B cell (primary cell): ENCODE data around the gene SWAP70. TPM values are rescaled to one million over a fixed set of nuclear protein-coding genes. Genes with fewer than 3 reads are reported as not detected.
A peak's percentile ranks its signal among the peaks of the same experiment; 100 is the strongest.

ENCODE experiments used
- ATAC-seq: fragments of 200-7000 bp; cut with Tn5 transposase; one replicate; pipeline ENCODE4 v1.10.0; 2021; ENCODE audit warnings: low read depth, mild to moderate bottlenecking, moderate number of reproducible peaks, moderate library complexity
- CTCF ChIA-PET: fragments of 350-600 bp; sonication (Branson Sonifier 250); formaldehyde crosslinking; loops from one replicate; lab custom pipeline; 2021; ENCODE audit warnings: antibody characterized with exemption, inconsistent platforms; lab: Charles Lee
- POLR2A ChIA-PET: fragments of 350-600 bp; sonication (Branson Sonifier 250); formaldehyde crosslinking; loops from one replicate; lab custom pipeline; 2021; ENCODE audit warnings: antibody characterized with exemption; lab: Charles Lee
- DNase-seq: peaks from one replicate; pipeline ENCODE4 v3.0.0; 2013
- H2AFZ ChIP-seq: 2 replicates; pipeline ENCODE4 v1.6.1; 2012; ENCODE audit warnings: mild to moderate bottlenecking, low read depth, low read length; ENCODE audit not compliant: insufficient read depth, poor library complexity, severe bottlenecking
- H3K27ac ChIP-seq, 2 donors: 1 replicate in 1 of 2; 2 replicates in 1 of 2; pipeline ENCODE4 v1.5.1; 2012 to 2013; ENCODE audit warnings: low read length in 2 of 2, mild to moderate bottlenecking in 2 of 2, moderate library complexity in 1 of 2
- H3K27me3 ChIP-seq, 4 experiments: fragments of 200-600 bp in 1 of 4; sonication (generic) in 1 of 4; replicated peaks in 1 of 4; 1 replicate in 2 of 4; 2 replicates in 2 of 4; pipeline versions ENCODE4 v1.6.1 to v1.7.0; 2013 to 2016; ENCODE audit warnings: low read length in 3 of 4, mild to moderate bottlenecking in 2 of 4, mixed read lengths in 1 of 4, moderate library complexity in 1 of 4; ENCODE audit not compliant: insufficient read depth in 4 of 4, control insufficient read depth in 3 of 4; ENCODE audit errors: control extremely low read depth in 1 of 4
- H3K36me3 ChIP-seq, 2 experiments: replicated peaks in 1 of 2; 1 replicate in 1 of 2; 2 replicates in 1 of 2; pipeline versions ENCODE4 v1.6.1 to v1.7.1; 2013; ENCODE audit warnings: low read length in 1 of 2; ENCODE audit not compliant: insufficient read depth in 2 of 2, control insufficient read depth in 1 of 2; ENCODE audit errors: control extremely low read depth in 1 of 2, extremely low read depth in 1 of 2
- H3K4me1 ChIP-seq, 2 donors: fragments of 200-600 bp in 1 of 2; sonication (generic) in 1 of 2; 1 replicate in 1 of 2; 2 replicates in 1 of 2; pipeline versions ENCODE4 v1.5.1 to v1.6.1; 2013 to 2017; ENCODE audit warnings: low read length in 2 of 2; ENCODE audit not compliant: control insufficient read depth in 2 of 2, insufficient read depth in 2 of 2
- H3K4me2 ChIP-seq: replicated peaks from 2 replicates; pipeline ENCODE3; 2012; ENCODE audit warnings: mild to moderate bottlenecking, low read depth, low read length; ENCODE audit not compliant: poor library complexity, severe bottlenecking
- H3K4me3 ChIP-seq, 5 experiments: fragments of 200-600 bp in 1 of 5; sonication (generic) in 1 of 5; 1 replicate in 3 of 5; 2 replicates in 2 of 5; pipeline versions ENCODE4 v1.5.1 to v1.7.0; 2011 to 2016; ENCODE audit warnings: low read length in 4 of 5, mild to moderate bottlenecking in 4 of 5, low read depth in 2 of 5, control low read depth in 1 of 5, moderate library complexity in 1 of 5; ENCODE audit not compliant: insufficient read depth in 1 of 5; ENCODE audit errors: control extremely low read depth in 1 of 5, extremely low read depth in 1 of 5
- H3K79me2 ChIP-seq: fragments of 200-600 bp; sonication (generic); one replicate; pipeline ENCODE4 v1.6.0; 2016; ENCODE audit warnings: low read length; ENCODE audit not compliant: control insufficient read depth, insufficient read depth
- H3K9ac ChIP-seq: fragments of 200-600 bp; sonication (generic); 2 replicates; pipeline ENCODE4 v1.6.1; 2017; ENCODE audit warnings: mild to moderate bottlenecking, low read length, moderate library complexity
- H3K9me3 ChIP-seq, 3 donors: one replicate each; pipeline versions ENCODE4 v1.6.1 to v1.7.1; 2013; ENCODE audit warnings: low read length in 2 of 3; ENCODE audit not compliant: control insufficient read depth in 2 of 3, insufficient read depth in 1 of 3; ENCODE audit errors: control extremely low read depth in 1 of 3
- H4K20me1 ChIP-seq: 2 replicates; pipeline ENCODE4 v1.6.0; 2012; ENCODE audit warnings: mild to moderate bottlenecking, low read length; ENCODE audit not compliant: insufficient read depth, control insufficient read depth, poor library complexity, severe bottlenecking
- H3K27ac Mint-ChIP-seq: one replicate; pipeline ENCODE4 v1.8.0; 2021; ENCODE audit warnings: mixed read lengths
- H3K27me3 Mint-ChIP-seq: one replicate; pipeline ENCODE4 v1.8.0; 2021; ENCODE audit warnings: mixed read lengths
- H3K4me1 Mint-ChIP-seq: one replicate; pipeline ENCODE4 v1.8.0; 2021; ENCODE audit warnings: mixed read lengths
- H3K4me3 Mint-ChIP-seq: one replicate; pipeline ENCODE4 v1.8.0; 2021; ENCODE audit warnings: mixed read lengths
- H3K9me3 Mint-ChIP-seq: one replicate; pipeline ENCODE4 v1.8.0; 2022; ENCODE audit warnings: mixed read lengths; ENCODE audit not compliant: insufficient read depth
- EZH2 ChIP-seq: IDR thresholded peaks from 2 replicates; pipeline ENCODE4 v1.6.1; 2012; ENCODE audit warnings: borderline replicate concordance, low read depth, mild to moderate bottlenecking, moderate library complexity, low read length; ENCODE audit not compliant: insufficient read depth, poor library complexity, severe bottlenecking
- WGBS: methylation state at CpG from one replicate; pipeline ENCODE4 v1.1.5; 2013; ENCODE audit warnings: missing lambda C conversion rate; ENCODE audit not compliant: insufficient coverage; 5-methylcytosine and 5-hydroxymethylcytosine counted together
- intact Hi-C: fragments of 100-400 bp; cut with micrococcal nuclease; formaldehyde crosslinking; loops from one replicate; pipeline ENCODE4 v1.10.0; 2022
- polyA plus RNA-seq: library from polyadenylated mRNA; depleted of rRNA; stranded (reverse); fragments of >200 nt; gene quantifications from 2 replicates; pipeline ENCODE4 v1.2.3, GENCODE V29; 2012
- total RNA-seq, 2 donors: library from RNA; stranded (reverse); fragments of 120-200 nt in 1 of 2; gene quantifications; 1 replicate in 1 of 2; 2 replicates in 1 of 2; pipeline versions ENCODE4 v1.2.3 to v1.2.4, GENCODE V29; 2013 to 2022
- TF ChIP-seq, protein P1 (sequence below): fragments of 200-600 bp; IDR thresholded peaks from one replicate; pipeline ENCODE4 v1.8.0; 2022; ENCODE audit warnings: antibody characterized with exemption, mild to moderate bottlenecking

Gene SWAP70
- total and polyA plus RNA-seq, 2 donors (not counting 1 experiment from before 2014, with no cell fraction given) = 69.8 to 200 TPM

DNA sequence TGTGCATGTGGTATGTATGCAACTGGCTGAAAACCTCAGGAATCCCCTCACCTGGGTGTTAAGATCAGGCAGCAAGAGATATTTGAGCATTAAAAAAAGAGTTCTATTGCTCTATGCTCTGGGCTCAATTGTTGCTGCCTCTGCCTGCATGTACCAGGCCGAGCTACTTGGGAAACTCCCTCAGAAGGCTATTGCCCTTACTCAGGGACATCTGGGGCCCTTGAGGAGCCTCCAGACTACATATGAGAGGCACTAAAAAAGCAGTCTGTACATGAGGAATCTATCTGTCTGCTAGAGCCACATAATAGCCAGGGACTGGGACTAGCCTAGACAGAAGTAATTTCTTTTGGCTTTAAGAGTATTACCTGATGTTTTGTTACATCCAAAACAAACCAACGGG, 120.1 kb downstream of the SWAP70 start:
- ATAC-seq = no peak
- H3K36me3 ChIP-seq = peaks cover 3 to 15% of the 10 kb centered on the region in 2 experiments
- no peak overlapping the region for H3K4me2 ChIP-seq
- no peak for TF ChIP-seq EZH2
- TF ChIP-seq, protein P1, sequence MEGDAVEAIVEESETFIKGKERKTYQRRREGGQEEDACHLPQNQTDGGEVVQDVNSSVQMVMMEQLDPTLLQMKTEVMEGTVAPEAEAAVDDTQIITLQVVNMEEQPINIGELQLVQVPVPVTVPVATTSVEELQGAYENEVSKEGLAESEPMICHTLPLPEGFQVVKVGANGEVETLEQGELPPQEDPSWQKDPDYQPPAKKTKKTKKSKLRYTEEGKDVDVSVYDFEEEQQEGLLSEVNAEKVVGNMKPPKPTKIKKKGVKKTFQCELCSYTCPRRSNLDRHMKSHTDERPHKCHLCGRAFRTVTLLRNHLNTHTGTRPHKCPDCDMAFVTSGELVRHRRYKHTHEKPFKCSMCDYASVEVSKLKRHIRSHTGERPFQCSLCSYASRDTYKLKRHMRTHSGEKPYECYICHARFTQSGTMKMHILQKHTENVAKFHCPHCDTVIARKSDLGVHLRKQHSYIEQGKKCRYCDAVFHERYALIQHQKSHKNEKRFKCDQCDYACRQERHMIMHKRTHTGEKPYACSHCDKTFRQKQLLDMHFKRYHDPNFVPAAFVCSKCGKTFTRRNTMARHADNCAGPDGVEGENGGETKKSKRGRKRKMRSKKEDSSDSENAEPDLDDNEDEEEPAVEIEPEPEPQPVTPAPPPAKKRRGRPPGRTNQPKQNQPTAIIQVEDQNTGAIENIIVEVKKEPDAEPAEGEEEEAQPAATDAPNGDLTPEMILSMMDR = no peak
- WGBS = no CpG with 5 or more reads among the region's 2 CpGs
- no peaks in the 10 kb centered on the region for H3K27me3 ChIP-seq
- H3K9me3 Mint-ChIP-seq = no peaks in the 10 kb centered on the region
- H3K27ac ChIP-seq = no peak overlapping the region
- H2AFZ ChIP-seq = no peak overlapping the region
- DNase-seq = no peak
- peaks cover 18% of the 10 kb centered on the region for H3K4me1 Mint-ChIP-seq
- no peaks in the 10 kb centered on the region for H4K20me1 ChIP-seq
- H3K27ac Mint-ChIP-seq = peak overlapping the region; percentile 62
- POLR2A ChIA-PET = interaction anchor here (0.6 kb wide), 1 partner anchor 322 kb away, joined by 3 read pairs; no protein-coding TSS in a partner anchor
- CTCF ChIA-PET = no interaction called here
- intact Hi-C loops = no loop called here
- H3K4me3 ChIP-seq = no peak overlapping the region
- H3K4me1 ChIP-seq = peaks cover 12 to 18% of the 10 kb centered on the region in 2 donors
- no peaks in the 10 kb centered on the region for H3K27me3 Mint-ChIP-seq
- no peak overlapping the region for H3K4me3 Mint-ChIP-seq
- no peaks in the 10 kb centered on the region for H3K9me3 ChIP-seq
- H3K9ac ChIP-seq = no peak overlapping the region
- H3K79me2 ChIP-seq = no peaks in the 10 kb centered on the region

DNA sequence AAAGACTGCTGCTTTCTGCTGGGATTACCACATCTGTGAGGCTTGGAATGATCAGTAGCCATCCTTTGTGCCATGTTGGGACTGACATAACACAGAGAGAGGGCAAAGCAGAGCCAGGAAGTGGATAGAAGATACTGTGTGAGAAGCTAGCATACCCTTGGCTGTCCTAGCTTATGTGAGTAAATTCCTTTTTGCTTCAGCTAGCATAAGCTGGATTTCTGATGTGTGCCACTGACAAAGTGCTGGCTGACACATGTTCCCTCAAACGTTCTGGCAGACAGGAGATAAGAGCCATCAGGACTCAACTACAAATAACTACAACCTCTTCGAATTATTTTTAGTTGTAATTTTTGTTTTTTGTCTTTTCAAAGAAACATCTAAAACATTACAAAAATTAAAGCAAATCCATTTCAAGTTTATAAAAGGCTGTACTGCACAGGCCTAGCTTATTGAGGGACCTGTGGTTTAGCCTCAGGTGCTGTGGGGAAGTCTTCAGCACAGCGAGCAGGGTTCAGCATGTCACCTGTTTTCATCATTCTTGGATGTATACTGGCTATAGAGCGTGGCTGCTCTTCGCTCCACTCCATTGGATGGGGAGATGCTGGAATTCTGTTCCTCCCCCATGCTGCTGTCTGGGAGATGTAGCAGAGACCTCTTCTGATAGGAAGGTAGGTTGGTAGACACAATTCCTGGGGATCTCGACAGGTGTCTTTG, 120.9 kb downstream of the SWAP70 start:
- H3K4me1 ChIP-seq = peaks cover 14 to 21% of the 10 kb centered on the region in 2 donors
- H3K27ac ChIP-seq = no peak overlapping the region
- no peaks in the 10 kb centered on the region for H3K27me3 Mint-ChIP-seq
- DNase-seq (no peak), ATAC-seq (no peak)
- peaks cover 3 to 15% of the 10 kb centered on the region in 2 experiments for H3K36me3 ChIP-seq
- no peak overlapping the region for H2AFZ ChIP-seq
- H3K9ac ChIP-seq = no peak overlapping the region
- peaks cover 20% of the 10 kb centered on the region for H3K4me1 Mint-ChIP-seq
- ChIA-PET POLR2A (no interaction called here), CTCF (no interaction called here)
- no peak overlapping the region for H3K4me2 ChIP-seq
- no peaks in the 10 kb centered on the region for H4K20me1 ChIP-seq
- no peak for TF ChIP-seq EZH2
- TF ChIP-seq, protein P1 = no peak
- no peaks in the 10 kb centered on the region for H3K79me2 ChIP-seq
- WGBS = no CpG with 5 or more reads among the region's 6 CpGs
- no peaks in the 10 kb centered on the region for H3K9me3 Mint-ChIP-seq
- no peak overlapping the region for H3K4me3 Mint-ChIP-seq
- no peaks in the 10 kb centered on the region for H3K9me3 ChIP-seq
- H3K27ac Mint-ChIP-seq = peak overlapping the region; percentile 59
- no peak overlapping the region for H3K4me3 ChIP-seq
- no peaks in the 10 kb centered on the region for H3K27me3 ChIP-seq
- intact Hi-C loops = no loop called here
